ENCODE results near the gene ITGAL. TPM values are rescaled to one million over a fixed set of nuclear protein-coding genes. Genes with fewer than 3 reads are reported as not detected.
A peak's percentile ranks its signal among the peaks of the same experiment; 100 is the strongest.

The ITGAL gene
- total and polyA plus RNA-seq, 2 donors (not counting 1 experiment from before 2014, with no cell fraction given): 110 to 184 TPM

- POLR2A ChIA-PET: interaction anchor here (0.7 to 6.1 kb wide), 10 partner anchors 10 to 253 kb away, joined by 3 to 81 read pairs (median 4); partner anchors contain the start of genes DCTPP1, TBC1D10B, ZNF48 and ZNF688
- Histone ChIP-seq H3K4me3 (ENCODE audit: control extremely low read depth in 1 of 5, extremely low read depth in 1 of 5, insufficient read depth in 1 of 5, low read depth in 2 of 5, low read length in 4 of 5) (peak overlapping the region in 4 of 5 experiments; percentile 48 to 69 (median 68)), H3K27me3 (replicated peaks in 1 of 4; ENCODE audit: control extremely low read depth in 1 of 4, control insufficient read depth in 3 of 4, insufficient read depth in 4 of 4, low read length in 3 of 4) (no peaks in the 10 kb centered on the region), H3K79me2 (ENCODE audit: control insufficient read depth, insufficient read depth, low read length) (peaks cover 12% of the 10 kb centered on the region), H3K4me1 (ENCODE audit: control insufficient read depth in 2 of 2, insufficient read depth in 2 of 2, low read length in 2 of 2) (peaks cover 14 to 31% of the 10 kb centered on the region in 2 donors), H3K4me2 (replicated peaks; ENCODE audit: low read depth, low read length, poor library complexity, severe bottlenecking) (peak overlapping the region; percentile 83), H3K36me3 (replicated peaks in 1 of 2; ENCODE audit: control extremely low read depth in 1 of 2, control insufficient read depth in 1 of 2, extremely low read depth in 1 of 2, insufficient read depth in 2 of 2, low read length in 1 of 2) (no peaks in the 10 kb centered on the region), H2AFZ (ENCODE audit: insufficient read depth, low read depth, low read length, poor library complexity, severe bottlenecking) (peak overlapping the region; percentile 96), H3K9me3 (ENCODE audit: control extremely low read depth in 1 of 3, control insufficient read depth in 2 of 3, insufficient read depth in 1 of 3, low read length in 2 of 3) (peaks cover 0 to 6% (median 0%) of the 10 kb centered on the region in 3 donors), H4K20me1 (ENCODE audit: control insufficient read depth, insufficient read depth, low read length, poor library complexity, severe bottlenecking) (no peaks in the 10 kb centered on the region), H3K27ac (ENCODE audit: low read length in 2 of 2) (peak overlapping the region; percentile 63 to 84), H3K9ac (ENCODE audit: low read length) (peak overlapping the region; percentile 66)
- DNase-seq (peak; percentile 69), ATAC-seq (ENCODE audit: low read depth) (no peak)
- intact Hi-C loops (cut with micrococcal nuclease): no loop called here
- CTCF ChIA-PET: interaction anchor here (1.0 to 1.5 kb wide), 5 partner anchors 10 to 132 kb away, joined by 3 to 5 read pairs (median 3); partner anchors contain the start of genes DCTPP1, ZNF688, ZNF689 and ZNF747
- Mint-ChIP-seq H3K27me3 (no peaks in the 10 kb centered on the region), H3K4me3 (peak overlapping the region; percentile 96), H3K4me1 (peaks cover 27% of the 10 kb centered on the region), H3K9me3 (ENCODE audit: insufficient read depth) (no peaks in the 10 kb centered on the region), H3K27ac (peak overlapping the region; percentile 96)
- TF ChIP-seq, protein P1, sequence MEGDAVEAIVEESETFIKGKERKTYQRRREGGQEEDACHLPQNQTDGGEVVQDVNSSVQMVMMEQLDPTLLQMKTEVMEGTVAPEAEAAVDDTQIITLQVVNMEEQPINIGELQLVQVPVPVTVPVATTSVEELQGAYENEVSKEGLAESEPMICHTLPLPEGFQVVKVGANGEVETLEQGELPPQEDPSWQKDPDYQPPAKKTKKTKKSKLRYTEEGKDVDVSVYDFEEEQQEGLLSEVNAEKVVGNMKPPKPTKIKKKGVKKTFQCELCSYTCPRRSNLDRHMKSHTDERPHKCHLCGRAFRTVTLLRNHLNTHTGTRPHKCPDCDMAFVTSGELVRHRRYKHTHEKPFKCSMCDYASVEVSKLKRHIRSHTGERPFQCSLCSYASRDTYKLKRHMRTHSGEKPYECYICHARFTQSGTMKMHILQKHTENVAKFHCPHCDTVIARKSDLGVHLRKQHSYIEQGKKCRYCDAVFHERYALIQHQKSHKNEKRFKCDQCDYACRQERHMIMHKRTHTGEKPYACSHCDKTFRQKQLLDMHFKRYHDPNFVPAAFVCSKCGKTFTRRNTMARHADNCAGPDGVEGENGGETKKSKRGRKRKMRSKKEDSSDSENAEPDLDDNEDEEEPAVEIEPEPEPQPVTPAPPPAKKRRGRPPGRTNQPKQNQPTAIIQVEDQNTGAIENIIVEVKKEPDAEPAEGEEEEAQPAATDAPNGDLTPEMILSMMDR (IDR thresholded peaks at IDR 0.05): no peak
- no peak for TF ChIP-seq EZH2 (IDR thresholded peaks at IDR 0.05; ENCODE audit: borderline replicate concordance, insufficient read depth, low read depth, low read length, poor library complexity, severe bottlenecking)
- 18% methylated on average over 45 of the region's 46 CpGs for WGBS (ENCODE audit: insufficient coverage)
These were observed 88.7 kb downstream of the ITGAL start for GRCh38 chr16:30561089-30561816.

DNA sequence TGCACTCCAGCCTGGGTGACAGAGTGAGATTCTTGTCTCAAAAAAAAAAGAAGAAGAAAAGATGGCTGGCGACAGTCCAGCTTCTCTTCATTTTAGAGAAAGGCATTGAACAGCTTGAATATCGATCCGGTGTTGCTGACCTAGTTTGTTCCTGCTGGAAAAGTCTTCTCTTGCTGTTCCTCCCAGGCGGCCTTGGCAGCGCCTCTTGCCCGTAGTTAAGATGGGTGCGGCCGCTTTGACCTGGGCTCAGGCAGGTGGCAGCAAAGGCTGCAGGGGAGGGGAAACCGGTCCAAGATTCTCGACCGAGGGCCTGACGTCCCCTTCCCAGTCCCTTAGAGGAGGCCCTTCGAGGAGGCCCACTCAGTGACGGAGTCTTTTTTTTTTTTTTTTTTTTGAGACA lies 89.5 kb downstream of the ITGAL start:
- intact Hi-C loops (cut with micrococcal nuclease): no loop called here

More for the DNA sequence above, 89.5 kb downstream of the ITGAL start:
- ChIA-PET POLR2A (interaction anchor here (0.7 to 6.1 kb wide), 9 partner anchors 10 to 252 kb away, joined by 3 to 81 read pairs (median 4); partner anchors contain the start of genes TBC1D10B, ZNF48, ZNF688 and ZNF689), CTCF (interaction anchor here (0.8 to 1.5 kb wide), 4 partner anchors 9 to 132 kb away, joined by 3 to 5 read pairs (median 3); partner anchors contain the start of genes DCTPP1, ZNF688 and ZNF747)
- Histone ChIP-seq H2AFZ (ENCODE audit: insufficient read depth, low read depth, low read length, poor library complexity, severe bottlenecking) (peak overlapping the region; percentile 96), H3K36me3 (replicated peaks in 1 of 2; ENCODE audit: control extremely low read depth in 1 of 2, control insufficient read depth in 1 of 2, extremely low read depth in 1 of 2, insufficient read depth in 2 of 2, low read length in 1 of 2) (no peaks in the 10 kb centered on the region), H3K79me2 (ENCODE audit: control insufficient read depth, insufficient read depth, low read length) (peaks cover 5% of the 10 kb centered on the region), H4K20me1 (ENCODE audit: control insufficient read depth, insufficient read depth, low read length, poor library complexity, severe bottlenecking) (no peaks in the 10 kb centered on the region), H3K27ac (ENCODE audit: low read length in 2 of 2) (peak overlapping the region; percentile 63 to 84), H3K4me3 (ENCODE audit: control extremely low read depth in 1 of 5, extremely low read depth in 1 of 5, insufficient read depth in 1 of 5, low read depth in 2 of 5, low read length in 4 of 5) (peak overlapping the region in 4 of 5 experiments; percentile 48 to 69 (median 68)), H3K4me2 (replicated peaks; ENCODE audit: low read depth, low read length, poor library complexity, severe bottlenecking) (peak overlapping the region; percentile 83), H3K9ac (ENCODE audit: low read length) (peak overlapping the region; percentile 66), H3K9me3 (ENCODE audit: control extremely low read depth in 1 of 3, control insufficient read depth in 2 of 3, insufficient read depth in 1 of 3, low read length in 2 of 3) (peaks cover 0 to 6% (median 0%) of the 10 kb centered on the region in 3 donors), H3K4me1 (ENCODE audit: control insufficient read depth in 2 of 2, insufficient read depth in 2 of 2, low read length in 2 of 2) (peaks cover 13 to 27% of the 10 kb centered on the region in 2 donors), H3K27me3 (replicated peaks in 1 of 4; ENCODE audit: control extremely low read depth in 1 of 4, control insufficient read depth in 3 of 4, insufficient read depth in 4 of 4, low read length in 3 of 4) (no peaks in the 10 kb centered on the region)
- H3K4me3 Mint-ChIP-seq: peak overlapping the region; percentile 96
- H3K27ac Mint-ChIP-seq: peak overlapping the region; percentile 96
- ATAC-seq (ENCODE audit: low read depth): no peak
- H3K4me1 Mint-ChIP-seq: peaks cover 26% of the 10 kb centered on the region
- TF ChIP-seq EZH2 (IDR thresholded peaks at IDR 0.05; ENCODE audit: borderline replicate concordance, insufficient read depth, low read depth, low read length, poor library complexity, severe bottlenecking): no peak
- TF ChIP-seq, protein P1 (IDR thresholded peaks at IDR 0.05): no peak
- no peak for DNase-seq
- H3K27me3 Mint-ChIP-seq: no peaks in the 10 kb centered on the region
- WGBS (ENCODE audit: insufficient coverage): 92% methylated on average over 7 of the region's 14 CpGs
- no peaks in the 10 kb centered on the region for H3K9me3 Mint-ChIP-seq (ENCODE audit: insufficient read depth)

Measured in B cell (primary cell).